Chondrocyte (in vitro differentiated cells): ENCODE data around the gene NDFIP2. TPM values are rescaled to one million over a fixed set of nuclear protein-coding genes. Genes with fewer than 3 reads are reported as not detected.

Experiments
- DNase-seq: peaks from one replicate; pipeline ENCODE4 v3.0.0; 2021; ENCODE audit warnings: mixed read lengths, low spot score
- H3K27ac Mint-ChIP-seq: one replicate; pipeline ENCODE4 v1.8.0; 2021; ENCODE audit warnings: mild to moderate bottlenecking, moderate library complexity, mixed read lengths; ENCODE audit not compliant: unreplicated experiment
- H3K27me3 Mint-ChIP-seq: 2 replicates; pipeline ENCODE4 v1.8.0; 2021; ENCODE audit warnings: low read depth, mixed read lengths
- H3K36me3 Mint-ChIP-seq: 2 replicates; pipeline ENCODE4 v1.8.0; 2021; ENCODE audit warnings: low read depth, mixed read lengths
- H3K4me1 Mint-ChIP-seq: 2 replicates; pipeline ENCODE4 v1.8.0; 2021; ENCODE audit warnings: low read depth, mild to moderate bottlenecking, mixed read lengths
- H3K4me3 Mint-ChIP-seq: one replicate; pipeline ENCODE4 v1.8.0; 2021; ENCODE audit warnings: mild to moderate bottlenecking, moderate library complexity, mixed read lengths; ENCODE audit not compliant: unreplicated experiment
- H3K9me3 Mint-ChIP-seq: 2 replicates; pipeline ENCODE4 v1.8.0; 2021; ENCODE audit warnings: low read depth, mixed read lengths
- total RNA-seq: library from RNA; stranded (reverse); gene quantifications from 3 replicates; pipeline ENCODE4 v1.2.1, GENCODE V29; 2021
- TF ChIP-seq, protein P1 (sequence below): fragments of 200-600 bp; sonication (generic); IDR thresholded peaks from 2 replicates; pipeline ENCODE4 v1.5.0; 2021; ENCODE audit warnings: antibody characterized with exemption, mild to moderate bottlenecking, moderate library complexity

Gene NDFIP2
- total RNA-seq, 1 donor from 2014 or later: 33.9 TPM

DNA sequence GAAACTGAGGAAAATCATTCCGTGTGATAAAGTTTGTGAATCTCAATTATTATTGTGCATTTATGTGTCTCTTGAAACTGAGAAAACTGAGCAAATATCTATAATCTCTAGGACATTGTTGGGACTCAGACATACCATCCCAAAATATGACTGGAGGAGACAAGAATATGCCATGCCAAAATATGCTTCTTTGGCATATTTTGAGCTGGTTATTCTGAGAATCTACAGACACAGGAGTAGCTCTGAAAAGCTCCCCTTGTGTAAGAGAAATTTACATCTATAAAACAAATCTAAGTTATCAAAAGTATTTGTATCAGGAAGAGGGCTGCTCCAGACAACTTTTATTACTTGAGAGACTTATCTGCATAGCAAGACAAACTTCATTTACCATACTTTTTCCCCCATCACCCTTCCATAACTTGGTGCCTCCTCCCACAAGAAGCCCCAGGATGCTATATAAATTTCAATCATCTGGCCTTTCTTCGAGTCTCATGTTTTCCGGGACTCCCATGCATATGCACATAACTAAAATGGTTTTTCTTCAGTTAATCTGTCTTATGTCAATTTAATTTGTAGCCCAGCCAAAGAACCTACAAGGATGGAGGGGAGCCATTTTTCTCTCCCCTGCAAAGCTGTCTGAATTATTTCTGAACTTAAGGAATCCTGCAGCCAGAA, 28.6 kb upstream of the NDFIP2 start:
- TF ChIP-seq, protein P1, sequence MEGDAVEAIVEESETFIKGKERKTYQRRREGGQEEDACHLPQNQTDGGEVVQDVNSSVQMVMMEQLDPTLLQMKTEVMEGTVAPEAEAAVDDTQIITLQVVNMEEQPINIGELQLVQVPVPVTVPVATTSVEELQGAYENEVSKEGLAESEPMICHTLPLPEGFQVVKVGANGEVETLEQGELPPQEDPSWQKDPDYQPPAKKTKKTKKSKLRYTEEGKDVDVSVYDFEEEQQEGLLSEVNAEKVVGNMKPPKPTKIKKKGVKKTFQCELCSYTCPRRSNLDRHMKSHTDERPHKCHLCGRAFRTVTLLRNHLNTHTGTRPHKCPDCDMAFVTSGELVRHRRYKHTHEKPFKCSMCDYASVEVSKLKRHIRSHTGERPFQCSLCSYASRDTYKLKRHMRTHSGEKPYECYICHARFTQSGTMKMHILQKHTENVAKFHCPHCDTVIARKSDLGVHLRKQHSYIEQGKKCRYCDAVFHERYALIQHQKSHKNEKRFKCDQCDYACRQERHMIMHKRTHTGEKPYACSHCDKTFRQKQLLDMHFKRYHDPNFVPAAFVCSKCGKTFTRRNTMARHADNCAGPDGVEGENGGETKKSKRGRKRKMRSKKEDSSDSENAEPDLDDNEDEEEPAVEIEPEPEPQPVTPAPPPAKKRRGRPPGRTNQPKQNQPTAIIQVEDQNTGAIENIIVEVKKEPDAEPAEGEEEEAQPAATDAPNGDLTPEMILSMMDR: no peak
- no peaks in the 10 kb centered on the region for H3K27me3 Mint-ChIP-seq

DNA sequence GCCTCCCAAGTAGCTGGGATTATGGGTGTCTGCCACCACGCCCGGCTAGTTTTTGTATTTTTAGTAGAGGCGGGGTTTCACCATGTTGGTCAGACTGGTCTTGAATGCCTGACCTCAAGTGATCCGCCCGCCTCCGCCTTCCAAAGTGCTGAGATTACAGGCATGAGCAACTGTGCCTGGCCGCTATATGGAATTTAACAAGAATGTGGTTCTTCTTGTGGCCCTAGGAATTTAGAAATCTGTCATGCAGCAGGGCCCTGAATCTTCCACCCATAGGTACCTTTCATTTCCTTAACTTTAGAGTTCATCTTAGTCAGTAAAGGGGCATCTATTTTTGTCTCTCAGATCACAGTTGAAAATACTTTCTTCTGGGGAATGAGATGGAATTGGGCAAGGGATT, 25.6 kb upstream of the NDFIP2 start:
- no peak overlapping the region for H3K27ac Mint-ChIP-seq
- H3K4me3 Mint-ChIP-seq: no peak overlapping the region
- H3K36me3 Mint-ChIP-seq: no peaks in the 10 kb centered on the region
- H3K4me1 Mint-ChIP-seq: peaks cover 8% of the 10 kb centered on the region
- no peaks in the 10 kb centered on the region for H3K9me3 Mint-ChIP-seq
- no peak for DNase-seq
- no peaks in the 10 kb centered on the region for H3K27me3 Mint-ChIP-seq
- TF ChIP-seq, protein P1: no peak

More for the DNA sequence above, 28.6 kb upstream of the NDFIP2 start:
- H3K4me3 Mint-ChIP-seq: no peak overlapping the region
- no peaks in the 10 kb centered on the region for H3K36me3 Mint-ChIP-seq
- no peaks in the 10 kb centered on the region for H3K9me3 Mint-ChIP-seq
- DNase-seq: no peak
- peaks cover 8% of the 10 kb centered on the region for H3K4me1 Mint-ChIP-seq
- no peak overlapping the region for H3K27ac Mint-ChIP-seq

DNA sequence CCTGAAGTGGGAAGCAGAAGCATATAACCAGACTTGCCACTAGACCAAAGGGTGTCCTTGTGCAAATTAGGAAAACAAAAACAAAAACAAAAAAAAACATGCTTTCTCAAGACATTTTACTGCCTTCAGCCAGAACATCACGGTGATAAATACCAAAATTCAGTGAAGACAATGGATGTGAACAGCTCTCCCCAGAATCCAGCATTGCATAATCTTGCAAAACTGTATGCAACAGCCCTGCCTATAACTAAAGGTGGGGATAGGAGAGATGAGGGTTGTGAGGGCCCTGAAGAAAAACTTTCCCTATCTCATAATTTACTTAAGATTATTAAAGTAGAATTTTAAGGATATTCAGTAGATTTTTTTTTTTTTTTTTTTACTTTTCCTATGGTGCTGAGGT, 24.9 kb upstream of the NDFIP2 start:
- TF ChIP-seq, protein P1: no peak
- Mint-ChIP-seq H3K4me1 (peaks cover 8% of the 10 kb centered on the region), H3K27me3 (no peaks in the 10 kb centered on the region), H3K4me3 (no peak overlapping the region), H3K9me3 (no peaks in the 10 kb centered on the region), H3K27ac (no peak overlapping the region), H3K36me3 (no peaks in the 10 kb centered on the region)
- DNase-seq: no peak

DNA sequence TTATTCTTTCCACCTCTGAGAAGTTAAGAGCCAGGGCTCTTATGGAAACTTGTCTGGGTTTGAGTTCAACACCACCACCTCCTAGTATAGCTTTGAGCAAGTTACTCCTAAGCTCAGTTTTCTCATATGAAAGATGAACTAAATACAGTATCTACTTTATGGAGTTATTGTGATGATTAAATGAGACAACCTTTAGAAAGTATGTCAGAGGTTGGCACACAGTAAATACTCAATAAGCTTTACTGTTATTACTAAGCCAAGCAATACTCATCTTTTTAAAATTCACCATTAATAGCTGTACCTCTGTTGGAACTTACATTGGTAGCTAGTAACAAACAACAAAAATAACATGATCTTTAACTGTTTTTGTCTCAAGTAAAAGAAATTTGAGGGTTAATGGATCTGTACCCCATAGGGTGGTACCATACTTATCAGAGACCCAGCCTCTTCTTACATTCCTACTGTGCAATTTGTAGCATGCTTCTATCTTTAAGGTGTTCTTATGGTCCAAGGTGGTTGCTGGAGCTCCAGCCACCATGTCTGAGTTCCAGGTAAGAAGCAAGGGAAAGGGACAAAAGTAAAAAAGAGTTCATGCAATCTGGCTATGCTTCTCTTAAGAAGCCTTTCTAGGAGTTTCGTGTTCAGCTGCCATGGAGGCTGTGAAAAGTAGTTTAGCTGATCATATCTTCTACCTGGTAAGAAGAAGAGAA, 24.1 kb upstream of the NDFIP2 start:
- no peak for DNase-seq
- H3K27me3 Mint-ChIP-seq: no peaks in the 10 kb centered on the region
- H3K4me1 Mint-ChIP-seq: peaks cover 2% of the 10 kb centered on the region
- H3K9me3 Mint-ChIP-seq: no peaks in the 10 kb centered on the region
- H3K36me3 Mint-ChIP-seq: no peaks in the 10 kb centered on the region
- no peak overlapping the region for H3K27ac Mint-ChIP-seq
- no peak overlapping the region for H3K4me3 Mint-ChIP-seq
- TF ChIP-seq, protein P1: no peak

DNA sequence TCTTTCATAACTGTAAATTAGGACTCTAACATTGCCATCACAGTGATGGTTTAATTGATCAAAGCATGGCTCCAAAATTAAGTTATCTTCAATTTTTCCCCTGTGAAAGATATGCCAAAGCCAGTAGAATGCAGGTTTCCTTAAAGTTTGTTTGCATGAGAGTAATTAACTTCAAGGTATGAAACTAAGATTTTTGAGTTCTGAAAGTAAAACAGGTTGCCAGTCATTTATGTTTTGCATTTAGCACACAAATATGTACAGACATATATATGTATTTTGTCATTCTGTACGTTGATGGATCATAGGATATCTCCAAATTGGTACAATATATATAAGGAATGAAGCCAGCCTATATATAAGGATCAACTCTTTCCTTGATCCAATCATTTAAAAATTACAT, 23.6 kb upstream of the NDFIP2 start:
- Mint-ChIP-seq H3K9me3 (no peaks in the 10 kb centered on the region), H3K36me3 (no peaks in the 10 kb centered on the region), H3K27ac (no peak overlapping the region), H3K4me3 (no peak overlapping the region), H3K4me1 (no peaks in the 10 kb centered on the region), H3K27me3 (no peaks in the 10 kb centered on the region)
- no peak for DNase-seq
- TF ChIP-seq, protein P1: no peak
